Esophagus squamous epithelium (tissue), 5 donors: ENCODE results near the gene MYOZ3. TPM values are rescaled to one million over a fixed set of nuclear protein-coding genes. Genes with fewer than 3 reads are reported as not detected.

Source experiments
- DNase-seq: peaks from one replicate; lab custom pipeline; 2025; lab: John Stamatoyannopoulos, UW
- H3K27ac ChIP-seq, 4 donors: fragments of 200-600 bp; sonication (generic); one replicate each; pipeline ENCODE4 v1.5.1; 2016 to 2019; ENCODE audit warnings: mild to moderate bottlenecking in 1 of 4
- H3K27me3 ChIP-seq, 4 donors: fragments of 200-600 bp; sonication (generic); 1 replicate in 3 of 4; 2 replicates in 1 of 4; pipeline versions ENCODE4 v1.5.1 to v1.6.0; 2017 to 2021; ENCODE audit warnings: antibody characterized with exemption in 1 of 4
- H3K36me3 ChIP-seq, 3 donors: fragments of 200-600 bp; sonication (generic); one replicate each; pipeline ENCODE4 v1.5.1; 2016 to 2019
- H3K4me1 ChIP-seq, 3 donors: fragments of 200-600 bp; sonication (generic); one replicate each; pipeline ENCODE4 v1.5.1; 2017 to 2019
- H3K4me3 ChIP-seq, 4 donors: fragments of 200-600 bp; sonication (generic); 1 replicate in 3 of 4; 2 replicates in 1 of 4; pipeline ENCODE4 v1.5.1; 2016 to 2019; ENCODE audit warnings: mild to moderate bottlenecking in 2 of 4, moderate library complexity in 1 of 4
- H3K9me3 ChIP-seq, 3 donors: fragments of 200-600 bp; sonication (generic); one replicate each; pipeline ENCODE4 v1.5.1; 2016 to 2019
- POLR2A ChIP-seq, 4 donors: fragments of 450-650 bp; IDR thresholded peaks; one replicate each; pipeline ENCODE4 v1.6.1; 2017; ENCODE audit warnings: antibody characterized with exemption in 4 of 4, mild to moderate bottlenecking in 4 of 4, moderate library complexity in 3 of 4
- WGBS, 2 donors: methylation state at CpG; one replicate each; pipeline ENCODE4 v1.1.5; 2018; 5-methylcytosine and 5-hydroxymethylcytosine counted together
- intact Hi-C: fragments of 100-400 bp; cut with DNase I; formaldehyde crosslinking; loops from one replicate; pipeline ENCODE4 v1.15.0; 2022
- total RNA-seq, 4 donors: library from RNA; depleted of rRNA; stranded (reverse); fragments of >200 nt; gene quantifications; one replicate each; pipeline ENCODE4 v1.1.0, GENCODE V29; 2016
- TF ChIP-seq, protein P1 (sequence below), 6 experiments: fragments of 450-650 bp in 4 of 6; fragments of 200-600 bp in 2 of 6; sonication (generic) in 2 of 6; IDR thresholded peaks; one replicate each; pipeline ENCODE4 v1.5.1; 2016 to 2019; ENCODE audit warnings: antibody characterized with exemption in 6 of 6, mild to moderate bottlenecking in 4 of 6, moderate library complexity in 4 of 6
- donor health status: DM: yes; HTN: yes; CAD: no.

Gene MYOZ3
- total RNA-seq, 4 donors from 2014 or later = under 0.01 TPM; not detected in 3

DNA sequence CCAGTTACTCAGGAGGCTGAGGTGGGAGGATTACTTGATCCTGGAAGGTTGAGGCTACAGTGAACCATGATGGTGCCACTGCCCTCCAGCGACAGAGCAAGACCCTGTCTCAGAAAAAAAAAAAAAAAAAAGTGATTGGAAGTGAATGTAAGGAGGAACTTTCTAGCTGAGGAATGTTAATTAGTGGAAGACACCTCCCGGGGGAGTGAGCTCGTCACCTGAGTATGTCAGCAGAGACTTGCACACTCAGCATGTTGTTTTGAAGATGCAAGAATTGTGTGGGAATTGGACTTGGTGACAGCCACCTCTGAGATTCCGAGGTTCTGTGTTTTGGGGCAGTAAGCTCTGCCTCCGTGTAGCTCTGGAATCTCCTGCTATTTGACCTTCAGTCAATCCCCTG lies 17.0 kb upstream of the MYOZ3 start:
- WGBS, 2 donors = 66 to 77% methylated on average over 5 of the region's 5 CpGs
- Histone ChIP-seq H3K36me3 (peaks cover 0 to 11% (median 8%) of the 10 kb centered on the region in 3 donors), H3K4me3 (no peak overlapping the region), H3K9me3 (no peaks in the 10 kb centered on the region), H3K4me1 (peaks cover 37 to 85% (median 70%) of the 10 kb centered on the region in 3 donors), H3K27ac (peak overlapping the region; percentile 1 to 96 (median 77)), H3K27me3 (no peaks in the 10 kb centered on the region)
- intact Hi-C loops = no loop called here
- no peak for DNase-seq
- TF ChIP-seq, protein P1, sequence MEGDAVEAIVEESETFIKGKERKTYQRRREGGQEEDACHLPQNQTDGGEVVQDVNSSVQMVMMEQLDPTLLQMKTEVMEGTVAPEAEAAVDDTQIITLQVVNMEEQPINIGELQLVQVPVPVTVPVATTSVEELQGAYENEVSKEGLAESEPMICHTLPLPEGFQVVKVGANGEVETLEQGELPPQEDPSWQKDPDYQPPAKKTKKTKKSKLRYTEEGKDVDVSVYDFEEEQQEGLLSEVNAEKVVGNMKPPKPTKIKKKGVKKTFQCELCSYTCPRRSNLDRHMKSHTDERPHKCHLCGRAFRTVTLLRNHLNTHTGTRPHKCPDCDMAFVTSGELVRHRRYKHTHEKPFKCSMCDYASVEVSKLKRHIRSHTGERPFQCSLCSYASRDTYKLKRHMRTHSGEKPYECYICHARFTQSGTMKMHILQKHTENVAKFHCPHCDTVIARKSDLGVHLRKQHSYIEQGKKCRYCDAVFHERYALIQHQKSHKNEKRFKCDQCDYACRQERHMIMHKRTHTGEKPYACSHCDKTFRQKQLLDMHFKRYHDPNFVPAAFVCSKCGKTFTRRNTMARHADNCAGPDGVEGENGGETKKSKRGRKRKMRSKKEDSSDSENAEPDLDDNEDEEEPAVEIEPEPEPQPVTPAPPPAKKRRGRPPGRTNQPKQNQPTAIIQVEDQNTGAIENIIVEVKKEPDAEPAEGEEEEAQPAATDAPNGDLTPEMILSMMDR (IDR thresholded peaks at IDR 0.05) = no peak
- no peak for TF ChIP-seq POLR2A (IDR thresholded peaks at IDR 0.05)

DNA sequence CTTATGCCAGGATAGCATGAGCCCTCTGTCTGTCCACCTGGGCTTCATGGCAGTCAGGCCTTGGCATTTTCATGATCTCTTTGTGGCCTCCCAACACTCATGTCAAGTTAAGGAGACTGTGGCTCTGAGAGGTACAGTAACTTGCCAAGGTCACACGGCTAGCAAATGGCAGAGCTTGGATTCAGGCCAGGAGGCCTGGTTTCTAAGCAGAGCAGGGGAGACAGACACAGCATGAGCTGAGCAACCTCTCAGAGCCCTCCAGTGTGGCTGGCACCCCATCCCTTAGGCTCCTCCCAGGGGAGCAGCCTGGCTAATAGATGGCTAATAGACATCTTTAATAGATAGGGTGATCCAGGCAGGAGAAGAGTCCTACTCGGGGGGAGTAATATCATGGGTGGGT lies 16.5 kb upstream of the MYOZ3 start:
- no peaks in the 10 kb centered on the region for H3K27me3 ChIP-seq
- no peak overlapping the region for H3K4me3 ChIP-seq
- intact Hi-C loops = no loop called here
- no peak for DNase-seq
- TF ChIP-seq, protein P1 (IDR thresholded peaks at IDR 0.05) = no peak
- TF ChIP-seq POLR2A (IDR thresholded peaks at IDR 0.05) = no peak
- WGBS, 2 donors = 50 to 75% methylated on average over 1 of the region's 2 CpGs
- no peaks in the 10 kb centered on the region for H3K9me3 ChIP-seq
- H3K36me3 ChIP-seq = peaks cover 0 to 15% (median 13%) of the 10 kb centered on the region in 3 donors
- H3K27ac ChIP-seq = peak overlapping the region; percentile 1 to 84 (median 77)
- H3K4me1 ChIP-seq = peaks cover 33 to 84% (median 66%) of the 10 kb centered on the region in 3 donors

DNA sequence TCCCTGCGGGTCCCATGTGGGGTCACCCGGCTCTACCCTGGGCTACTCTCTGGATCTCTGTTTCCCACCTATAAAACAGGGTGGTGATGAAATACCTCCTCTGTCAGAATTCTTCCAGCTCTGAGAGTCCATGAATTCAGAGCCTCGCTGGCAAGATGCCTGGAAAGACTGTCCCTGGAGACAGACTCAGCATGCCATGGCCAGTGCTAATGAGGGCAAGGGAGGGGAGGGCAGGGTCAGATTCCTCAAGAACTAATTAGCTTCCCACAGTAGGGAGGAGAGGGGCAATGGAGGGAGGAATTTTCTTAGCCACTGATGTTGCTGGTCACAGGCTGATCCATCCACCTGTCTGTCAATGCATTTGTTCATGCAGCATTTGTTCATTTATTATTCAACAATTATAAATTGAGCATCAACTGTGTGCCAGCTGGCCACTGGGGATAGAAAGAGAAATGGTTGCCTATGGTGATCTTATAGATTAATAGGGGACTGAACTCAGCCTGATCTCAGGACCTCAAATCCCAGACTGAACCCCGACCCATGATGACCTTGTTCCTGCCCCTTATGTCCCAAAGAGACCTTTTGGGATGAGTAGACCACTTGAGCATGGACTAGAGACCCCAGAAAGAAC lies 15.9 kb upstream of the MYOZ3 start:
- no peaks in the 10 kb centered on the region for H3K27me3 ChIP-seq
- peak overlapping the region; percentile 1 to 84 (median 77) for H3K27ac ChIP-seq
- H3K36me3 ChIP-seq = peaks cover 0 to 22% (median 18%) of the 10 kb centered on the region in 3 donors
- intact Hi-C loops = no loop called here
- H3K9me3 ChIP-seq = no peaks in the 10 kb centered on the region
- peaks cover 26 to 78% (median 59%) of the 10 kb centered on the region in 3 donors for H3K4me1 ChIP-seq
- TF ChIP-seq, protein P1 (IDR thresholded peaks at IDR 0.05) = no peak
- no peak for TF ChIP-seq POLR2A (IDR thresholded peaks at IDR 0.05)
- 45 to 83% methylated on average over 1 to 4 of the region's 4 CpGs for WGBS, 2 donors
- no peak overlapping the region for H3K4me3 ChIP-seq
- DNase-seq = no peak

DNA sequence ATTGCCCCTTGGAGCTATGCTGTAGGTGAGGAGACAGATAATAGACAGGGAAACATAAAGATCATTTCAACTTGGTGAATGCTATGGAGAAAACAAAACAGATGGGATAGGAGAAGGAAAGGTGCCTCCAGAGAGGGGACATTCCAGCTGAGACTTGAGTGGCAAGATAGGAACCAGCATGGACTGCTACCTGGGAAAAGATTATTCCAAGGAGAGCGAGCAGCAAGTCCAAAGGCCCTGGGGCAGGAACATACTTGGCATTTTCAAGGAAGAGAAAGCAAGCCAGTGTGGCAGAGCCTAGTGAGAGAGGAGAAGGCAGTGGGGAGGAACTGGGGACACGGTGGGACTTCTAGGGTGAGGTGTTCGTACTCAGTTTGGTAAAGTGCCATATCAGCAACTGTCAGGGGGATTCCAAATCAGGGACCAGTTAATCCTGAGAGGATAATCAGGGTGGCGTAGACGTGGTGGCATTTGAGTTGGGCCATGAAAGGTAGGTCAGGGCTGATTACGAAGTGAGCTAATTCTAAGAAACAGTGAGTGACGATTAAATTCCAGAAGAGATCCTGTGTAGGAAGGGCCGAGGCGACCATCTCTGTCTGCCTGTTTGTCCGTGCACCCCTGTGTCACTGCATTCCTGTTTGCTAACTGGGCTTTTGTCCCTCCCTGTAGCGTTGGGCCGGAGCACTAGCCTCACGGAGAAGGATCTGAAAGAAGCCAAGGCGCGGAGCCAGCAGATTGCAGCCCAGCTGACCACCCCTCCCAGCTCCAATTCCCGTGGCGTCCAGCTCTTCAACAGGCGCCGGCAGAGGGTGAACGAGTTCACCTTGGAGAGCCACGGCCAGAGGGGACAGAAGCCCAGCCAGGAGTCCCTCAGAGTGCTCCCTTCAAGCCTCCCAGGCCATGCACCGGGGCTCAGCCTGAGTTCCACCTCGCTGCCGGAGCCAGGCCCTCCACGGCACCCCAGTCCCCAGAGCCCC lies 13.5 kb upstream of the MYOZ3 start:
- peaks cover 0 to 32% (median 19%) of the 10 kb centered on the region in 3 donors for H3K36me3 ChIP-seq
- no peak overlapping the region for H3K4me3 ChIP-seq
- WGBS, 2 donors = 73 to 80% methylated on average over 13 to 15 of the region's 25 CpGs
- H3K27ac ChIP-seq = peak overlapping the region in 3 of 4 donors; percentile 30 to 63 (median 39)
- no peak for DNase-seq
- peaks cover 6 to 76% (median 45%) of the 10 kb centered on the region in 3 donors for H3K4me1 ChIP-seq
- intact Hi-C loops = no loop called here
- no peaks in the 10 kb centered on the region for H3K9me3 ChIP-seq
- TF ChIP-seq, protein P1 (IDR thresholded peaks at IDR 0.05) = no peak
- TF ChIP-seq POLR2A (IDR thresholded peaks at IDR 0.05) = no peak
- no peaks in the 10 kb centered on the region for H3K27me3 ChIP-seq
